ENCODE measurements around the gene ITGA4. TPM values are rescaled to one million over a fixed set of nuclear protein-coding genes. Genes with fewer than 3 reads are reported as not detected.
A peak's percentile ranks its signal among the peaks of the same experiment; 100 is the strongest.

Gene ITGA4
- polyA plus RNA-seq, 1 experiment = 17.6 TPM

DNA sequence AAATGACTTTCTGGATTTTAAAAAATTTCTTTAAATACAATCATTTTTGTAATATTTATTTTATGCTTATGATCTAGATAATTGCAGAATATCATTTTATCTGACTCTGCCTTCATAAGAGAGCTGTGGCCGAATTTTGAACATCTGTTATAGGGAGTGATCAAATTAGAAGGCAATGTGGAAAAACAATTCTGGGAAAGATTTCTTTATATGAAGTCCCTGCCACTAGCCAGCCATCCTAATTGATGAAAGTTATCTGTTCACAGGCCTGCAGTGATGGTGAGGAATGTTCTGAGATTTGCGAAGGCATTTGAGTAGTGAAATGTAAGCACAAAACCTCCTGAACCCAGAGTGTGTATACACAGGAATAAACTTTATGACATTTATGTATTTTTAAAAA lies 79.5 kb downstream of the ITGA4 start:
- no peak for DNase-seq (ENCODE audit: low read depth)
- H3K4me3 ChIP-seq (ENCODE audit: low read depth, low read length) = no peak overlapping the region
- H3K27me3 ChIP-seq (ENCODE audit: control insufficient read depth, insufficient read depth, low read length) = no peaks in the 10 kb centered on the region
- ChIA-PET POLR2A (no interaction called here), CTCF (interaction anchor here (0.9 kb wide), 1 partner anchor 822 kb away, joined by 3 read pairs; no protein-coding TSS in a partner anchor)
- TF ChIP-seq, protein P1, sequence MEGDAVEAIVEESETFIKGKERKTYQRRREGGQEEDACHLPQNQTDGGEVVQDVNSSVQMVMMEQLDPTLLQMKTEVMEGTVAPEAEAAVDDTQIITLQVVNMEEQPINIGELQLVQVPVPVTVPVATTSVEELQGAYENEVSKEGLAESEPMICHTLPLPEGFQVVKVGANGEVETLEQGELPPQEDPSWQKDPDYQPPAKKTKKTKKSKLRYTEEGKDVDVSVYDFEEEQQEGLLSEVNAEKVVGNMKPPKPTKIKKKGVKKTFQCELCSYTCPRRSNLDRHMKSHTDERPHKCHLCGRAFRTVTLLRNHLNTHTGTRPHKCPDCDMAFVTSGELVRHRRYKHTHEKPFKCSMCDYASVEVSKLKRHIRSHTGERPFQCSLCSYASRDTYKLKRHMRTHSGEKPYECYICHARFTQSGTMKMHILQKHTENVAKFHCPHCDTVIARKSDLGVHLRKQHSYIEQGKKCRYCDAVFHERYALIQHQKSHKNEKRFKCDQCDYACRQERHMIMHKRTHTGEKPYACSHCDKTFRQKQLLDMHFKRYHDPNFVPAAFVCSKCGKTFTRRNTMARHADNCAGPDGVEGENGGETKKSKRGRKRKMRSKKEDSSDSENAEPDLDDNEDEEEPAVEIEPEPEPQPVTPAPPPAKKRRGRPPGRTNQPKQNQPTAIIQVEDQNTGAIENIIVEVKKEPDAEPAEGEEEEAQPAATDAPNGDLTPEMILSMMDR (IDR thresholded peaks at IDR 0.05; ENCODE audit: insufficient read depth, low read depth, low read length) = no peak
- H3K36me3 ChIP-seq (ENCODE audit: control insufficient read depth, insufficient read depth, low read length) = no peaks in the 10 kb centered on the region

DNA sequence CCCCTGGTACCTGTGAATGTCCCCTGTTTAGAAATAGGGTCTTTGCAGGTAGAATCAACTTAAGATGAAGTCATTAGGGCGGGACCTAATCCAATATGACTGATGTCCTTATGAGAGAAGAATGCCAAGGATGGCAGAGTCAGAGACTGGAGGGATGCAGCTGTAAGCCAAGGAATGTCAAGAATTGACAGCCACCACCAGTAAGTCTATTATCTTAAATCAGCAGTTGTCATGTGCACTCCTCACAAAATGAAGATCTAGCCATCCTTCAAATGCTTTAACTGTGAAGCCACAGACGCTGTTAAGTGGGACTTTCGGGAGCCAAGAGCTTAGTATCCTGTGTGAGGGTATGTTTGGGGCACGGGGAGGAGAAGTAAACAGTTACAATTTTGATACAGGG lies 83.2 kb downstream of the ITGA4 start:
- H3K27me3 ChIP-seq (ENCODE audit: control insufficient read depth, insufficient read depth, low read length) = no peaks in the 10 kb centered on the region
- H3K4me3 ChIP-seq (ENCODE audit: low read depth, low read length) = no peak overlapping the region
- H3K36me3 ChIP-seq (ENCODE audit: control insufficient read depth, insufficient read depth, low read length) = no peaks in the 10 kb centered on the region
- CTCF ChIA-PET = interaction anchor here (1.0 kb wide), 1 partner anchor 21 kb away, joined by 3 read pairs; no protein-coding TSS in a partner anchor
- POLR2A ChIA-PET = no interaction called here
- DNase-seq (ENCODE audit: low read depth) = no peak
- TF ChIP-seq, protein P1 (IDR thresholded peaks at IDR 0.05; ENCODE audit: insufficient read depth, low read depth, low read length) = no peak

DNA sequence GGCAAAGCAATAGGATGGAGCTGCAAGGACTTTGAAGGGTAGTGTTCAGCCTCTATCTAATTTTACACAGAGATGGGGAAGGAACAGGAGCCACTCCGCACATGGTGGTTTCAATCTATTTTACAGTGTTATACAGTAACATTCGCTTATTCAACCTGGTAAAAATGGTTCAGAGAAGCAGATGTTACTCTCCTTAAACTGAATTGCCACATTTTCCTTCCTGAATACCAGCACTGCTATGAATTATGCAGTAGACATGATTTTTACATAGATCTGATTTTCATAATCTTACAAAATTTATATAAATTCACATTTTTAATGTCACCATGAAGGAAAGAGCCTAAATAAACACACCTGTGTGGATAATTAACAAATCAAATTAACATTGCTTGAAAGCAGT lies 85.0 kb downstream of the ITGA4 start:
- DNase-seq (ENCODE audit: low read depth) = no peak
- CTCF ChIA-PET = no interaction called here
- POLR2A ChIA-PET = no interaction called here
- TF ChIP-seq, protein P1 (IDR thresholded peaks at IDR 0.05; ENCODE audit: insufficient read depth, low read depth, low read length) = no peak
- H3K27me3 ChIP-seq (ENCODE audit: control insufficient read depth, insufficient read depth, low read length) = no peaks in the 10 kb centered on the region
- no peaks in the 10 kb centered on the region for H3K36me3 ChIP-seq (ENCODE audit: control insufficient read depth, insufficient read depth, low read length)
- H3K4me3 ChIP-seq (ENCODE audit: low read depth, low read length) = no peak overlapping the region

DNA sequence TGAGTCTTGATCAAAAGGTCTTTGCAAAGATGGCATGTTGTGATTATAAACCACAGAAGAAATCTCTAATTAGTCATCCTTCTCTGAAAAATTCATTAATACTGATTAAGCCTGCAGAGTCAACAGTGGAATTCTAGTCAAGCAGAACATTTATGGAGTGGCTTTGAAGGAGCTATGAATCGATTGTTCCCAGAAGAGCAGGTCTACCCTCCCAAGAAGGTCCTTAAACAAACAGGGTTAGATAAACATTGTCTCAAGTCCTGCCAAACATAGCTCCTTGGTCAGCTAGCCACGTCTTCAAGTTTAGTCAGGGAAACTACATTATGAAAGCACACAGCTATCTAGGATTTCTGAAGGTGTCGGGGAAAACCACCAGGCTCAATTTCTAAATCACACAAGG lies 88.9 kb downstream of the ITGA4 start:
- no peaks in the 10 kb centered on the region for H3K27me3 ChIP-seq (ENCODE audit: control insufficient read depth, insufficient read depth, low read length)
- H3K36me3 ChIP-seq (ENCODE audit: control insufficient read depth, insufficient read depth, low read length) = no peaks in the 10 kb centered on the region
- TF ChIP-seq, protein P1 (IDR thresholded peaks at IDR 0.05; ENCODE audit: insufficient read depth, low read depth, low read length) = no peak
- POLR2A ChIA-PET = no interaction called here
- H3K4me3 ChIP-seq (ENCODE audit: low read depth, low read length) = no peak overlapping the region
- CTCF ChIA-PET = interaction anchor here (0.6 kb wide), 1 partner anchor 1204 kb away, joined by 3 read pairs; no protein-coding TSS in a partner anchor
- peak; percentile 12 for DNase-seq (ENCODE audit: low read depth)

DNA sequence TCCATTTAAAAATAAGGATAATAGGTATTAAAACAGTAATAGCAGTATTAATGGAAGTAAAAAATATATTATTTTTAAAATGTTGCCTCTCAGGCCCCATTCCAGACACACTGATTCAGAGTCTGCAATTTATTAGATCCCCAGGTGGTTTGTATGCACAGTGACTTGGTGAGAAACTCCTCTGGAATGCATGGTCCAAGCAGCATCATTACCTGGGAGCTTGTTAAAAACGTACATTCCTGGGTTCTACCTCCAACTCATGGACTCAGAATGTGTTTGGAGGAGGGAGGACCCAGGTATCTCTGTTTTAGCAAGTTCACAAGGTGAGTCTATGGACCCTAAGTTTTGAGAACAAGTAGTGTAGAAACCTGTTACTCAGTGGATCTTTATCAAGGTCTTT lies 95.6 kb downstream of the ITGA4 start:
- POLR2A ChIA-PET = no interaction called here
- no peak for DNase-seq (ENCODE audit: low read depth)
- Histone ChIP-seq H3K27me3 (ENCODE audit: control insufficient read depth, insufficient read depth, low read length) (no peaks in the 10 kb centered on the region), H3K36me3 (ENCODE audit: control insufficient read depth, insufficient read depth, low read length) (no peaks in the 10 kb centered on the region), H3K4me3 (ENCODE audit: low read depth, low read length) (no peak overlapping the region)
- TF ChIP-seq, protein P1 (IDR thresholded peaks at IDR 0.05; ENCODE audit: insufficient read depth, low read depth, low read length) = no peak
- CTCF ChIA-PET = no interaction called here
